Kidney glomerular epithelial cell (primary cell): ENCODE data around the gene SYVN1.

ENCODE experiments used
- DNase-seq: peaks from one replicate; lab custom pipeline; 2025; lab: John Stamatoyannopoulos, UW

SYVN1 gene

GRCh38 chr11:65087827-65088226 is 46.5 kb downstream of the SYVN1 start:
- no peak for DNase-seq

GRCh38 chr11:65087216-65087615 is 47.1 kb downstream of the SYVN1 start:
- DNase-seq = no peak

GRCh38 chr11:65086809-65087208 is 47.5 kb downstream of the SYVN1 start:
- no peak for DNase-seq

- no peak for DNase-seq
Measured at GRCh38 chr11:65085446-65085845, 48.9 kb downstream of the SYVN1 start.

GRCh38 chr11:65084598-65085375 is 49.5 kb downstream of the SYVN1 start:
- no peak for DNase-seq

- DNase-seq = peak; percentile 91
Measured at GRCh38 chr11:65083834-65084597, 50.3 kb downstream of the SYVN1 start, which contains the start of the genes CDCA5 and ZFPL1. Gene CDCA5 (minus strand): TSS chr11:65084040. CDS start chr11:65083978, 62 bp downstream. Gene ZFPL1 (plus strand): TSS chr11:65084222. CDS start chr11:65084699, 477 bp downstream.

GRCh38 chr11:65083134-65083833 is 51.0 kb downstream of the SYVN1 start:
- DNase-seq = no peak

GRCh38 chr11:65078786-65079342 is 55.5 kb downstream of the SYVN1 start:
- no peak for DNase-seq

- peak; percentile 37 for DNase-seq
Measured at GRCh38 chr11:65078151-65078550, 56.2 kb downstream of the SYVN1 start.

GRCh38 chr11:65077451-65077850 is 56.9 kb downstream of the SYVN1 start:
- DNase-seq = no peak
